B cell (primary cell): Measurements from ENCODE around the gene NOTCH1. TPM values are rescaled to one million over a fixed set of nuclear protein-coding genes. Genes with fewer than 3 reads are reported as not detected.

ENCODE experiments used
- ATAC-seq: fragments of 200-7000 bp; cut with Tn5 transposase; one replicate; pipeline ENCODE4 v1.10.0; 2021; ENCODE audit warnings: low read depth, mild to moderate bottlenecking, moderate number of reproducible peaks, moderate library complexity
- CTCF ChIA-PET: fragments of 350-600 bp; sonication (Branson Sonifier 250); formaldehyde crosslinking; loops from one replicate; lab custom pipeline; 2021; ENCODE audit warnings: antibody characterized with exemption, inconsistent platforms; lab: Charles Lee
- POLR2A ChIA-PET: fragments of 350-600 bp; sonication (Branson Sonifier 250); formaldehyde crosslinking; loops from one replicate; lab custom pipeline; 2021; ENCODE audit warnings: antibody characterized with exemption; lab: Charles Lee
- DNase-seq: peaks from one replicate; pipeline ENCODE4 v3.0.0; 2013
- H2AFZ ChIP-seq: 2 replicates; pipeline ENCODE4 v1.6.1; 2012; ENCODE audit warnings: mild to moderate bottlenecking, low read depth, low read length; ENCODE audit not compliant: insufficient read depth, poor library complexity, severe bottlenecking
- H3K27ac ChIP-seq, 2 donors: 1 replicate in 1 of 2; 2 replicates in 1 of 2; pipeline ENCODE4 v1.5.1; 2012 to 2013; ENCODE audit warnings: low read length in 2 of 2, mild to moderate bottlenecking in 2 of 2, moderate library complexity in 1 of 2
- H3K27me3 ChIP-seq, 4 experiments: fragments of 200-600 bp in 1 of 4; sonication (generic) in 1 of 4; replicated peaks in 1 of 4; 1 replicate in 2 of 4; 2 replicates in 2 of 4; pipeline versions ENCODE4 v1.6.1 to v1.7.0; 2013 to 2016; ENCODE audit warnings: low read length in 3 of 4, mild to moderate bottlenecking in 2 of 4, mixed read lengths in 1 of 4, moderate library complexity in 1 of 4; ENCODE audit not compliant: insufficient read depth in 4 of 4, control insufficient read depth in 3 of 4; ENCODE audit errors: control extremely low read depth in 1 of 4
- H3K36me3 ChIP-seq, 2 experiments: replicated peaks in 1 of 2; 1 replicate in 1 of 2; 2 replicates in 1 of 2; pipeline versions ENCODE4 v1.6.1 to v1.7.1; 2013; ENCODE audit warnings: low read length in 1 of 2; ENCODE audit not compliant: insufficient read depth in 2 of 2, control insufficient read depth in 1 of 2; ENCODE audit errors: control extremely low read depth in 1 of 2, extremely low read depth in 1 of 2
- H3K4me1 ChIP-seq, 2 donors: fragments of 200-600 bp in 1 of 2; sonication (generic) in 1 of 2; 1 replicate in 1 of 2; 2 replicates in 1 of 2; pipeline versions ENCODE4 v1.5.1 to v1.6.1; 2013 to 2017; ENCODE audit warnings: low read length in 2 of 2; ENCODE audit not compliant: control insufficient read depth in 2 of 2, insufficient read depth in 2 of 2
- H3K4me2 ChIP-seq: replicated peaks from 2 replicates; pipeline ENCODE3; 2012; ENCODE audit warnings: mild to moderate bottlenecking, low read depth, low read length; ENCODE audit not compliant: poor library complexity, severe bottlenecking
- H3K4me3 ChIP-seq, 5 experiments: fragments of 200-600 bp in 1 of 5; sonication (generic) in 1 of 5; 1 replicate in 3 of 5; 2 replicates in 2 of 5; pipeline versions ENCODE4 v1.5.1 to v1.7.0; 2011 to 2016; ENCODE audit warnings: low read length in 4 of 5, mild to moderate bottlenecking in 4 of 5, low read depth in 2 of 5, control low read depth in 1 of 5, moderate library complexity in 1 of 5; ENCODE audit not compliant: insufficient read depth in 1 of 5; ENCODE audit errors: control extremely low read depth in 1 of 5, extremely low read depth in 1 of 5
- H3K79me2 ChIP-seq: fragments of 200-600 bp; sonication (generic); one replicate; pipeline ENCODE4 v1.6.0; 2016; ENCODE audit warnings: low read length; ENCODE audit not compliant: control insufficient read depth, insufficient read depth
- H3K9ac ChIP-seq: fragments of 200-600 bp; sonication (generic); 2 replicates; pipeline ENCODE4 v1.6.1; 2017; ENCODE audit warnings: mild to moderate bottlenecking, low read length, moderate library complexity
- H3K9me3 ChIP-seq, 3 donors: one replicate each; pipeline versions ENCODE4 v1.6.1 to v1.7.1; 2013; ENCODE audit warnings: low read length in 2 of 3; ENCODE audit not compliant: control insufficient read depth in 2 of 3, insufficient read depth in 1 of 3; ENCODE audit errors: control extremely low read depth in 1 of 3
- H4K20me1 ChIP-seq: 2 replicates; pipeline ENCODE4 v1.6.0; 2012; ENCODE audit warnings: mild to moderate bottlenecking, low read length; ENCODE audit not compliant: insufficient read depth, control insufficient read depth, poor library complexity, severe bottlenecking
- H3K27ac Mint-ChIP-seq: one replicate; pipeline ENCODE4 v1.8.0; 2021; ENCODE audit warnings: mixed read lengths
- H3K27me3 Mint-ChIP-seq: one replicate; pipeline ENCODE4 v1.8.0; 2021; ENCODE audit warnings: mixed read lengths
- H3K4me1 Mint-ChIP-seq: one replicate; pipeline ENCODE4 v1.8.0; 2021; ENCODE audit warnings: mixed read lengths
- H3K4me3 Mint-ChIP-seq: one replicate; pipeline ENCODE4 v1.8.0; 2021; ENCODE audit warnings: mixed read lengths
- H3K9me3 Mint-ChIP-seq: one replicate; pipeline ENCODE4 v1.8.0; 2022; ENCODE audit warnings: mixed read lengths; ENCODE audit not compliant: insufficient read depth
- EZH2 ChIP-seq: IDR thresholded peaks from 2 replicates; pipeline ENCODE4 v1.6.1; 2012; ENCODE audit warnings: borderline replicate concordance, low read depth, mild to moderate bottlenecking, moderate library complexity, low read length; ENCODE audit not compliant: insufficient read depth, poor library complexity, severe bottlenecking
- WGBS: methylation state at CpG from one replicate; pipeline ENCODE4 v1.1.5; 2013; ENCODE audit warnings: missing lambda C conversion rate; ENCODE audit not compliant: insufficient coverage; 5-methylcytosine and 5-hydroxymethylcytosine counted together
- intact Hi-C: fragments of 100-400 bp; cut with micrococcal nuclease; formaldehyde crosslinking; loops from one replicate; pipeline ENCODE4 v1.10.0; 2022
- polyA plus RNA-seq: library from polyadenylated mRNA; depleted of rRNA; stranded (reverse); fragments of >200 nt; gene quantifications from 2 replicates; pipeline ENCODE4 v1.2.3, GENCODE V29; 2012
- total RNA-seq, 2 donors: library from RNA; stranded (reverse); fragments of 120-200 nt in 1 of 2; gene quantifications; 1 replicate in 1 of 2; 2 replicates in 1 of 2; pipeline versions ENCODE4 v1.2.3 to v1.2.4, GENCODE V29; 2013 to 2022
- TF ChIP-seq, protein P1 (sequence below): fragments of 200-600 bp; IDR thresholded peaks from one replicate; pipeline ENCODE4 v1.8.0; 2022; ENCODE audit warnings: antibody characterized with exemption, mild to moderate bottlenecking

The NOTCH1 gene
- total and polyA plus RNA-seq, 2 donors (not counting 1 experiment from before 2014, with no cell fraction given): 16.6 to 38.5 TPM

DNA sequence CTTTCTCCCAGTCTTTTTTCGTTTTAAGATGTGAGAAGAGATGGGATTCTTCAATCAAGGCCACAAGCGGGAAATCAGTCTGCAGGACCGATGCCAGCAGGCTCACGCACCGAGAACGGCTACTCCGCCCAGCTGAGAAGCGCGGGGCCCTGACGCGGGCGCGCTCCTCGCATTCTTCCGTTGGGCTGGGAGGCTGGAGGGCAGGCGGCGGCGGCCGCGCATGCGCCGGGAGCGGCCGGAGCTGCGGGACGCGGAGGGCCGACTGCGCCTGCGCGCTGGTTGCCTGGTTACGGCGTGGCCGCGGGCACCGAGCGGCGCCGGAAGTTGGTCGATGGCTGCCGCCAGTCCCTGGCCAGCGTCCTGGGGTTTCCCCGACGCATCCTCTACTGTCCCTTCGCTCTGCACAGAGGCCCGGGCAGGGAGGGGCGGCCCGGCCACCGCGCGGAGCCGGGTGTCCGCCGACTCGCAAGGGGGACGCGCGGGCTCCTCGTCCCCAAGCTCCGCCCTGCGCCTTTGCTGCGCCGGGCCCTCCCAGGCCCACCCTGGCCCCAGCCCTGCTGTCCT, 62.2 kb downstream of the NOTCH1 start:
- Mint-ChIP-seq H3K27ac (peak overlapping the region; percentile 98), H3K4me3 (peak overlapping the region; percentile 97), H3K27me3 (no peaks in the 10 kb centered on the region), H3K9me3 (no peaks in the 10 kb centered on the region), H3K4me1 (peaks cover 34% of the 10 kb centered on the region)
- peak overlapping the region; percentile 72 for H2AFZ ChIP-seq
- peak overlapping the region in 4 of 5 experiments; percentile 59 to 75 (median 65) for H3K4me3 ChIP-seq
- peaks cover 52% of the 10 kb centered on the region for H4K20me1 ChIP-seq
- TF ChIP-seq EZH2: no peak
- TF ChIP-seq, protein P1, sequence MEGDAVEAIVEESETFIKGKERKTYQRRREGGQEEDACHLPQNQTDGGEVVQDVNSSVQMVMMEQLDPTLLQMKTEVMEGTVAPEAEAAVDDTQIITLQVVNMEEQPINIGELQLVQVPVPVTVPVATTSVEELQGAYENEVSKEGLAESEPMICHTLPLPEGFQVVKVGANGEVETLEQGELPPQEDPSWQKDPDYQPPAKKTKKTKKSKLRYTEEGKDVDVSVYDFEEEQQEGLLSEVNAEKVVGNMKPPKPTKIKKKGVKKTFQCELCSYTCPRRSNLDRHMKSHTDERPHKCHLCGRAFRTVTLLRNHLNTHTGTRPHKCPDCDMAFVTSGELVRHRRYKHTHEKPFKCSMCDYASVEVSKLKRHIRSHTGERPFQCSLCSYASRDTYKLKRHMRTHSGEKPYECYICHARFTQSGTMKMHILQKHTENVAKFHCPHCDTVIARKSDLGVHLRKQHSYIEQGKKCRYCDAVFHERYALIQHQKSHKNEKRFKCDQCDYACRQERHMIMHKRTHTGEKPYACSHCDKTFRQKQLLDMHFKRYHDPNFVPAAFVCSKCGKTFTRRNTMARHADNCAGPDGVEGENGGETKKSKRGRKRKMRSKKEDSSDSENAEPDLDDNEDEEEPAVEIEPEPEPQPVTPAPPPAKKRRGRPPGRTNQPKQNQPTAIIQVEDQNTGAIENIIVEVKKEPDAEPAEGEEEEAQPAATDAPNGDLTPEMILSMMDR: no peak
- H3K27me3 ChIP-seq: peaks cover 0 to 9% (median 2%) of the 10 kb centered on the region in 4 experiments
- intact Hi-C loops: loop anchor here (1.0 to 5.0 kb wide), 7 partner anchors 44 to 603 kb away; partner anchors contain the start of genes CAMSAP1, ENTR1, INPP5E and MAN1B1
- ATAC-seq (peak; percentile 47), DNase-seq (peak; percentile 97)
- H3K27ac ChIP-seq: peak overlapping the region; percentile 98 to 99
- under 1% methylated on average over 63 of the region's 63 CpGs for WGBS
- ChIA-PET CTCF (interaction anchor here (0.8 to 9.0 kb wide), 6 partner anchors 61 to 189 kb away, joined by 3 to 153 read pairs (median 30); no protein-coding TSS in a partner anchor), POLR2A (interaction anchor here (0.9 to 1.0 kb wide), 2 partner anchors 56 to 68 kb away, joined by 3 read pairs; no protein-coding TSS in a partner anchor)
- no peaks in the 10 kb centered on the region for H3K9me3 ChIP-seq
- peaks cover 25 to 30% of the 10 kb centered on the region in 2 donors for H3K4me1 ChIP-seq
- H3K36me3 ChIP-seq: peaks cover 0 to 4% of the 10 kb centered on the region in 2 experiments
- H3K4me2 ChIP-seq: peak overlapping the region; percentile 99
- H3K79me2 ChIP-seq: peaks cover 38% of the 10 kb centered on the region
- H3K9ac ChIP-seq: peak overlapping the region; percentile 79
